KBM-7 (cell line): Measurements from ENCODE around the gene IVNS1ABP.
"Not testable (repeated sequence)": the region's sequence is repeated elsewhere in the genome, so short reads cannot be mapped to it uniquely, and the experiment has no call there.

Experiments used
- DNase-seq: peaks from one replicate; pipeline ENCODE4 v3.0.0-alpha.2; 2015
- in situ Hi-C: fragments of 300-500 bp; cut with MboI; formaldehyde crosslinking; loops from 2 replicates; pipeline ENCODE4 v1.14.3; 2020; ENCODE audit warnings: low sequenced_read_pairs, low pct_unique_long_range_greater_than_20kb, mixed read lengths

IVNS1ABP gene

GRCh38 chr1:185265314-185265713, 51.7 kb downstream of the IVNS1ABP start:
- DNase-seq: no peak
- in situ Hi-C loops: no loop called here

GRCh38 chr1:185263780-185264179, 53.3 kb downstream of the IVNS1ABP start:
- DNase-seq: no peak
- in situ Hi-C loops: no loop called here

DNA sequence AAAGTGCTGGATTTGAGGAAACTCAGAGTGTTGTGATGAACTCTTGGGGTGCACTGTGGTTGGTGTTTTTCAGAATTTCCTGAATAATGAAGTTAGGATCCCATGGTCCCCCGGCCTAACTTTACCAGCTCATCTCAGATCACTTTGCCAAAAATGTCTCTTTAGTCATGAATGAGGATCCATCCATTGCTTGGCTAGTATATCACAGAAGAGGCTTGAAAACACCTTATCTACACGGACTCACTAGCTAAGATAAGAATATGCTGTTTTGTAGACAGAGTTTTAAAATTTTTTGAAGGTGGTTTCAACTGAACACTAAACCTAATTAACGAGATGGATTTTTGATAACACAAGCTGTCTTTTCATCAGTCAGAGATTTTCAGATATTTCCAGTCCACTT, 53.8 kb downstream of the IVNS1ABP start:
- in situ Hi-C loops: no loop called here

DNA sequence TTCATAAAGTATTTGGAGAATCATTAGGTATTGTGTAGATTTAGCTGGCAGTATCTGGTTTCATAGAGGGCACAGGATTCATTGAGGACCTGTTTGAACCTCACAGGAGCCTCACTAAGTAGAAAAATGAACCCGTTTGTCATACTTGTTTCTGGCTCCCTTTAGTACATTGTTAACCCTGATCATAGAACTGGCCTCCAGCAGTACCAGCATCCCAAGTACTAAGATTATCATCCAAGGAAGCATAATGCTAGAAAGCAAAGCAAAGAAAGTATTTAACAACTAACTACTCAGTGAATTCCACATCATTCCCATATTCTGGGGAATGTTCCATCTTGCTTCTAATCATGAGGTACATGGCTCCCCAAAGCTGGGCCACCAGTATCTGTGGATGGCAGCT, 54.9 kb downstream of the IVNS1ABP start:
- no peak for DNase-seq
- in situ Hi-C loops: no loop called here

More for the DNA sequence above, 53.8 kb downstream of the IVNS1ABP start:
- DNase-seq: no peak

- DNase-seq: no peak
- in situ Hi-C loops: no loop called here
Measured at GRCh38 chr1:185260611-185261010, 56.4 kb downstream of the IVNS1ABP start.

DNA sequence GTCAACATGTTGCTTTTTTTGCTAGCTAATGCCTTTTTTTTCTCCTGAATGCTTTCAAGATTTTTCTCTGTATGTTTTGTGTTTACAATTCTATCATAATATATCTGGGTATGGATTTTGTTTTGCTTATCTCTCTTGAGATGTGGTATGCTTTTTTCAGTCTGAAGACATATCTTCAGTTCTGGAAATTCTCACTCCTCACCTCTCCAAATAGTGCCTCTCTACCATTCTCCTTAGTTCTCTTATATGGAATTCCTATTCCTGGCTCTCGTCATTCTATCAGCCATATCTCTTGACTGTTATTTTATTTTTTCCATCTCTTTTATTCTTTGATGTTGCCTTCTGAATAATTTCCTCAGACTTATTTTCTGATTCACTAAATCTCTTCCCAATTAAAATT, 58.4 kb downstream of the IVNS1ABP start:
- in situ Hi-C loops: no loop called here
- no peak for DNase-seq

DNA sequence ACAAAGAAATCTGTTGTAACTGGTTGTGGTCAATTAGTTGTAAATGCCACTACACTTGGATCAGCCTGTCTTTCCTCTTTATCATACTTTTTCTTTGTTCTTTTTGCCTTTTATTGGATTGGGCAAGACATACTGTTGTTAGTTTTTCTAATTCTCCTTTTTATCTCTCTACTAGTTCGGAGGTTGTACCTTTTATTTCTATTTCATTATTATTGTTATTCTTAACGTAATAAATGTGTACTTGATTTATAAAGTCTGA, 59.2 kb downstream of the IVNS1ABP start:
- in situ Hi-C loops: no loop called here
- no peak for DNase-seq

GRCh38 chr1:185257116-185257949, 59.7 kb downstream of the IVNS1ABP start:
- DNase-seq, in situ Hi-C loops: not testable (repeated sequence)

- DNase-seq, in situ Hi-C loops: not testable (repeated sequence)
Measured at GRCh38 chr1:185255595-185255994, 61.4 kb downstream of the IVNS1ABP start.

DNA sequence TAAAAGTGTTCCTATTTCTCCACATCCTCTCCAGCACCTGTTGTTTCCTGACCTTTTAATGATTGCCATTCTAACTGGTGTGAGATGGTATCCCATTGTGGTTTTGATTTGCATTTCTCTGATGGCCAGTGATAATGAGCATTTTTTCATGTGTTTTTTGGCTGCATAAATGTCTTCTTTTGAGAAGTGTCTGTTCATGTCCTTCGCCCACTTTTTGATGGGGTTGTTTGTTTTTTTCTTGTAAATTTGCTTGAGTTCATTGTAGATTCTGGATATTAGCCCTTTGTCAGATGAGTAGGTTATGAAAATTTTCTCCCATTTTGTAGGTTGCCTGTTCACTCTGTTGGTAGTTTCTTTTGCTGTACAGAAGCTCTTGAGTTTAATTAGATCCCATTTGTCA, 64.6 kb downstream of the IVNS1ABP start:
- DNase-seq, in situ Hi-C loops: not testable (repeated sequence)

GRCh38 chr1:185251928-185252327, 65.1 kb downstream of the IVNS1ABP start:
- DNase-seq, in situ Hi-C loops: not testable (repeated sequence)

GRCh38 chr1:185250063-185250462, 67.0 kb downstream of the IVNS1ABP start:
- in situ Hi-C loops: no loop called here

DNA sequence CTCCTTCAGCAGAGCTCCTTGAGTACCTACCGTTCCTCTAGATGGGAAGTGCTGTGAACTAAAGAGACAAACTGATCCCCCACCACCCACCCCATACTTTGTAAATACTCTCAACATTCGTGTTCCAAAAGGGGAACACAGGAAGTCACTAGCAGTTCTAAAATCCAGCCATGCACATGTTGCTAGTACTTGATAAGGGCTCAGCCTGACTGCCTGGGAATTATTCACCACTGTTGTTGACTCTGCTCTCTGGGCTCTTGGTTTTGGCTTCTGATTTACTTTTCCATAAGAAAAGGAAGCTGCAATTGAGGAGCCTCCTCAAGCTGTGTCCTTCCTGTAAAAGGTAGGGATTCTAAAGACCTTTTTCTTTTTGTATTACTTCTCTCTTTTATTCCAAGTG, 67.5 kb downstream of the IVNS1ABP start:
- in situ Hi-C loops: no loop called here
- DNase-seq: no peak

More at GRCh38 chr1:185250063-185250462, 67.0 kb downstream of the IVNS1ABP start:
- no peak for DNase-seq
